ENCODE data around the gene THAP4.

DNA sequence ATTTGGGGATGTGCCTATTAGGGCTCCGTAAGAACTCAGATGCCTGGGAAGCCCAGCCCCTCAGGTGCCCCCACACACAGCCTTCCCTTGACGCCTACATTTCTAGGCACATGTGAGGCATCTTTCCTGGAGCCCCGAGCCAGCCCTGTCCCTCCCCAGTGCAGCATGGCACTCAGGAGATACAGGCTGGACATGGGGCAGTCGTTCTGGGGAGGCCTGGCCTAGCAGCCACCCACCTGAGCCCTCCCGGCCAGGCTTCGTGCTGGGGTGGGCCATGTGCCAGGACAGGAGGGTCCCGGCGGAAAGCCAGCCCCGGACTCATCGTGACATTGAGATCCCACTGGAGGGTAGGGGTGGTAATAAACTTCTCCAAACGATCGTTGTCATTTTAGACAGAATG, 63.2 kb downstream of the THAP4 start:
- TF ChIP-seq FOXP2 (optimal IDR thresholded peaks at IDR 0.05; ENCODE audit: borderline replicate concordance, extremely low read depth, extremely low read length, insufficient read depth) (no peak), POLR2AphosphoS5 (IDR thresholded peaks at IDR 0.05; ENCODE audit: low read depth, low read length) (no peak), TAF1 (IDR thresholded peaks at IDR 0.05; ENCODE audit: borderline replicate concordance, insufficient read depth, low read length) (no peak)
- TF ChIP-seq, protein P1, sequence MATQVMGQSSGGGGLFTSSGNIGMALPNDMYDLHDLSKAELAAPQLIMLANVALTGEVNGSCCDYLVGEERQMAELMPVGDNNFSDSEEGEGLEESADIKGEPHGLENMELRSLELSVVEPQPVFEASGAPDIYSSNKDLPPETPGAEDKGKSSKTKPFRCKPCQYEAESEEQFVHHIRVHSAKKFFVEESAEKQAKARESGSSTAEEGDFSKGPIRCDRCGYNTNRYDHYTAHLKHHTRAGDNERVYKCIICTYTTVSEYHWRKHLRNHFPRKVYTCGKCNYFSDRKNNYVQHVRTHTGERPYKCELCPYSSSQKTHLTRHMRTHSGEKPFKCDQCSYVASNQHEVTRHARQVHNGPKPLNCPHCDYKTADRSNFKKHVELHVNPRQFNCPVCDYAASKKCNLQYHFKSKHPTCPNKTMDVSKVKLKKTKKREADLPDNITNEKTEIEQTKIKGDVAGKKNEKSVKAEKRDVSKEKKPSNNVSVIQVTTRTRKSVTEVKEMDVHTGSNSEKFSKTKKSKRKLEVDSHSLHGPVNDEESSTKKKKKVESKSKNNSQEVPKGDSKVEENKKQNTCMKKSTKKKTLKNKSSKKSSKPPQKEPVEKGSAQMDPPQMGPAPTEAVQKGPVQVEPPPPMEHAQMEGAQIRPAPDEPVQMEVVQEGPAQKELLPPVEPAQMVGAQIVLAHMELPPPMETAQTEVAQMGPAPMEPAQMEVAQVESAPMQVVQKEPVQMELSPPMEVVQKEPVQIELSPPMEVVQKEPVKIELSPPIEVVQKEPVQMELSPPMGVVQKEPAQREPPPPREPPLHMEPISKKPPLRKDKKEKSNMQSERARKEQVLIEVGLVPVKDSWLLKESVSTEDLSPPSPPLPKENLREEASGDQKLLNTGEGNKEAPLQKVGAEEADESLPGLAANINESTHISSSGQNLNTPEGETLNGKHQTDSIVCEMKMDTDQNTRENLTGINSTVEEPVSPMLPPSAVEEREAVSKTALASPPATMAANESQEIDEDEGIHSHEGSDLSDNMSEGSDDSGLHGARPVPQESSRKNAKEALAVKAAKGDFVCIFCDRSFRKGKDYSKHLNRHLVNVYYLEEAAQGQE (IDR thresholded peaks at IDR 0.05; ENCODE audit: insufficient read depth in 1 of 2, low read depth in 2 of 2, low read length in 2 of 2): no peak
